NCI-H2107 (cell line): Measurements from ENCODE around the gene RIMS4.

Experiments
- DNase-seq: peaks from one replicate; lab custom pipeline; 2025; lab: John Stamatoyannopoulos, UW

Gene RIMS4

DNA sequence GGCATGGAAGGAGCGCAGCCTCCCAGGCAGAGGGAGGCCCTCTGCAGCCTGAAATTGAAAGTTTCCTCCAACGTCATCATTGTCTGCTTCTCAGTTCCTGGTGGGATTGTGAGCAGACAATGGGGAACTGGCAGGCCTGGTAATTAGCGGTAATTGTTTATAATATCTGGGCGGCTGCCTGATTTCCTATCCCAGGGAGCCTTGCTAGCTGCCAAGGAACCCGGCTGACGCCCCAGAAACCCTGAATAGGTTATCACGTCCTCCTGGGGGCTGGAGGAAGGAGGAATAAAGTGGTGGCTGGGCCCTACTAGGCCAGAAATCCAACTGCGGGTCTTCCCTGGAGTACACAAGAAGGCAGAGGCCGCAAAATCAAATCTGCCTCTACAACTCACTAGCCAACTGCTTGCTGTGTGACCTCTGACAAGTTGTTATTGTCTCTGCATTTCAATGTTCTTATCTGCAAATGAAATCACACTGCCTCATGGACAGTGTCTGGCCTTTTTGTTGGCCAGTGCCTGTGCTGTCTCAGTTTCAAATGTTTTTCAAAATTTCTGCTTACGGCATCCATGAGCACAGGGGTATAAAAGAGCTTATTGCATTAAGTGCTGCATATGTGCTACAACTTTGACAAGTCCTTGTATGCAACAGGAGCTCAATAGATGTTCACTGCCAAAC lies 47.7 kb downstream of the RIMS4 start:
- no peak for DNase-seq

DNA sequence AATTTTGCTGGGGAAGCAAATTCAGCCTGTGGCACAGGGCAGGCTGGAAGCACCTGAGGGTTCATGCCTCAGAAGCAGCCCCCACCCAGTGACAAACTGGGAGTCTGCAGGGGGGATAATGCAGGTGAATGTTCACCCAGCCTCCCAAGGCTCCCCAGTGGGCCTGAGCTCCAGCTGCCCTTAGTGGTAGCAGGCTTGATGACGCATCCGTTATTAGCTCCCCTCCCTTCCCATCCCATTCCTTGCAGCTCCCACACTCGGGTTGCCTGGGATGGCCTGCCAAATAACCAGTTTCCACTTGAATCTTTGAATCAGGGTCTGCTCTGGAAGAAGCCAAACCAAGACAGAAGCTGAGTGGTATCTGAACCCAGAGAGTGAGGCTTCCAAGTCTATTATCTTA lies 48.9 kb downstream of the RIMS4 start:
- no peak for DNase-seq

DNA sequence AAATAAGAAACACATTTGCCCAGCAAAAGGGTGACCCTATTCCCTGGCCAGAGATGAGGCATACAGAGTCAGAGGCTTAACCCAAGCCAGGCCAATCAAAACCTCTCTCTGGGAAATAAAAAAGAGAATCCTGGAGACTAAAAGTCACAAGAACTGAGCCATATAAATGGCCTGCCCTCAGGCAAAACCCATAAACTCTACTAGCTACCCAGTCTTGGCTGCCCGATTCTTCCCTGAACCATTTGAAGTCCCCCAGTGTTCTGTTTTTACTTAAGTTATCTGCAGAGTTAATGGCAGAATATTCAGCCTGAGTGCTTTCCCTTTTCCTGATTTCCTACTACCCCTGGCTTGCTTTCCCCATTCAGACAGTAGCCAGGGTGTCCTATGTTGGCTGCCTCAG lies 50.8 kb downstream of the RIMS4 start:
- no peak for DNase-seq

- DNase-seq: no peak
Observed at GRCh38 chr20:44758247-44759101, 51.9 kb downstream of the RIMS4 start.

DNA sequence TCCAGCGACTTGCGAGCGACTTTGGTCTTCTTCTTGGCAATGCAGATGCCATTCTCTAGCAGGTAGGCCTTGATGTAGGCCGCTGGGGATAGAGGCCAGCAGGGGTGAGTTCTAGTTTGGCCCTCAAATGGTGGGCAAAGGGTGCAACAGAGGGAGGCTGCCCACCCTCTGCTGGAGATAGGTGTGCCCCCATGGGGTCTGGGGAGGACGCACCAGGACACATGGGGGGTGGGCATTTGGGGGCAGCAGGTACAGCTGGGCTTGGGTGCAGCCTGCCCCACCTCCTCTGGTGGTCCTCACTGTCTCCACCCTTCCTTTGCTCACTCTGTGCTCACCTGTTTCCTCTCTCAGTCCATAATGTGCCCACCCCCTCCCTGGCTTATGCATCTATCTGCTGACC lies 53.4 kb downstream of the RIMS4 start:
- no peak for DNase-seq

GRCh38 chr20:44756011-44756688 lies 54.2 kb downstream of the RIMS4 start:
- DNase-seq: no peak

DNA sequence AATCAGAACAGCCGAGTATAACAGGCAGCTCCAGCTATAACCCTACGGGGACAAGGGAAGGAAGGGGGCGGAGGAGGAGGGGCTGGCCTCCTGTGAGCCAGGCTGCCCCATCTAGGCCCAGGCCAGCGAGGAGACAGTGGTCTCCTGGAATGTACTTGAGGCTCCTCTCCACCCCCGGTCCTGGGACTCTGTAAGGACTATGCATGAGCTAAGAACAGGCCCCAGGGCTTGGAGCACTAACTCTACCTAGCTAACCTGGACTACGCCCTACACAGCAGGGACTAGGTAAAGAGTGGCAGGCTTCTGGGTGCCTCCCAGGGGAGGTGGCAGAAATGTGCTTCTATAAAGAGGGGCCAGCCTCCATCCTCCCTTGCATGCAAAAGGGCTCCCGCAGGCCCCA lies 55.8 kb downstream of the RIMS4 start:
- no peak for DNase-seq

GRCh38 chr20:44752099-44752931 lies 58.0 kb downstream of the RIMS4 start:
- no peak for DNase-seq

GRCh38 chr20:44750081-44750805 lies 60.1 kb downstream of the RIMS4 start:
- no peak for DNase-seq

DNA sequence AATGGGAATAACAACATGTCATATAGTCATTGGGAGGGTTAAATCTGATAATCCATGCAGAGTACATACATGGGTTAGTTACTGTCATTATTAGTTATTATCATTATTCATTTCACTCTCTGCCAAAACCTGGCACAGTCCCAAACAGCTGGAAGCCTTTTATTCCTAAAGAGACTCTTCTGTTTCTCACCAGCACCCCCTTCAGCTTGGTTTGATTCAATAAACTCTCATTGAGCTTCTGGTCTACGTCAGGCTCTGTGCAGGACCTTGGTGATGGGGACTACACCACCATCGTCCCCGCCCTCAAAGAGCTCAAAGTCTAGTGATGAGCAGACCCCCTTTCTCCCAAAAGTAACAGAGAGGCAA lies 62.4 kb downstream of the RIMS4 start:
- DNase-seq: no peak

- peak; percentile 50 for DNase-seq
Observed at GRCh38 chr20:44747166-44748004, 63.0 kb downstream of the RIMS4 start.

- no peak for DNase-seq
Observed at GRCh38 chr20:44746367-44747165, 63.8 kb downstream of the RIMS4 start.

- no peak for DNase-seq
Observed at GRCh38 chr20:44745598-44746366, 64.6 kb downstream of the RIMS4 start, which contains the start of gene KCNK15. Gene KCNK15 (plus strand): TSS chr20:44745865. CDS start chr20:44745911, 46 bp downstream.

- no peak for DNase-seq
Observed at GRCh38 chr20:44745122-44745597, 65.2 kb downstream of the RIMS4 start.

DNA sequence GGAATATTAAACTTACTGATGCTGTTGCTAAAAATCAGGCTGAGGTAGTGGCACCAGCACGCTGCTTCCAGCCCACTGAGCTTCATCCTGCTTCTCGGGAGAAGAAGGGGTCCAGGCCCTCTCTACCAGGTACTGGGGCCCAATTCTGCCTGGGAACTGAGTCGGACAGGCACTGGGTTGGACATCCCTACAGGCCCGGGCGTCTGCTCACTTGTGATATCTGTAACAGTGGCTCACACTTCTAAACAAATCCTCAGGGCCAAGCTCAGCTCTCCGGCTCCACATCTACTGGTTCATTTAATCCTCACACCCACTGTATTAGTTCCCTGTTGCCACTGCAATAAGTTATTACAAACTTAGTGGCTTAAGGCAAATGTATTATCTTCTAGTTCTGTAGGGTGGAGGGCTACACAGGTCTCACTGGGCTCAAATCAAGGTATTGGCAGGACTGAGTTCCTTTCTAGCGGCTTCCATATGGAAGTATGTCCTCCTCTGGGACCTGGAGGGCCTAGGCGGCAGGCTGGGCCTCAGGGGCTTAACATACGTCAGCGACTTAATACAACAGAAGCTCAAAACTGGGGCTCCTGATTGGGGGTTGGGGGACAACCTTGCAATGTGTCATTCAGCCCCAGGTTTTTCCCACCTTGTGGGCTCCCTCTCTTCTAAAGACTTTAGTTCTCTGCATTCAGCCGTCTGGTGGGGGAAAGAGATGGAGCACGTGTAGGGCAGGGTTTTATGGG lies 66.3 kb downstream of the RIMS4 start:
- no peak for DNase-seq

GRCh38 chr20:44743080-44743701 lies 67.2 kb downstream of the RIMS4 start:
- DNase-seq: no peak

DNA sequence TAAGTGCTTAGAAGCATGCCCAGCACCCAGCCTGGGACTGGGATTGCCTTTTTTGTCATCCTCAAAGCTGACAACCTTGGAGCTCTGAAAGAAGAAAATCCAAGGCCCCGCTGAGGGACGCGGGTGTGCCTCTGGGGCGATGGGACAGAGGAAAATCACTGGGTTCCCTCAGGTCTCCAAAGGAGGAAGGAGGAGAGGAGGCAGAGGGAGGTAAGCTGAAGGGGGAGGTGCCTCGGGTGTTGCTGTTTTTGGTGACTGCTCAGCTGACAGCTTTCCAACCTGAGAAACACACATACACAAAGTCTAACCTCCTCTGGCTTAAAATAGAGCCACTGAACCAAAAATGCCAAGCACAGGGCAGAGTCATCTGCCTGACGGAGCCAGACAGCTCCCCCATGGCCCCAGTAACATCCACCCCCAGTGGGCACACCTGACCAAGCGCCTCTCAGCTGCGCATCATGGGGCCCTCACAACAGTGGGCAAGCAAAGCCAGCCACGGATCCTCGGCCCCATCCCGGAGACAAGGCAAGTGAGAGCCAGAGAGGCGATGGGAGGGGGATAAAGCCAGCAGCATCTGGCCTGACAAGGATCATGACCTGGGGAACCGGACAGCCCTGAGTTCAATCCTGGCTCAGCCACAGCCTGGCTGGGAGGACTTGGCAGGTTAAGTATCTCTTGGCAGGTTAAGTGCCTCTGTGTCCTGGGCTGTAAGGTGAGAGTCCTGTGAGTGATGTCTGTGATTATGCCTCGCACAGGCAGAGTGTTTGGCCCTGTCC lies 67.9 kb downstream of the RIMS4 start:
- DNase-seq: no peak
